Activated naive CD8-positive, alpha-beta T cell treated with anti-CD3 and anti-CD28 coated beads, Interleukin-2, amount 10 ng/mL, durations not matched to agents 7 days and 5 days (primary cell): ENCODE results near the gene NCLN. TPM values are rescaled to one million over a fixed set of nuclear protein-coding genes. Genes with fewer than 3 reads are reported as not detected.
"Not testable (repeated sequence)": the region's sequence is repeated elsewhere in the genome, so short reads cannot be mapped to it uniquely, and the experiment has no call there.

Experiments used
- ATAC-seq: fragments of 150-1000 bp; cut with Tn5 transposase; one replicate; pipeline ENCODE4 v1.10.0; 2021; ENCODE audit warnings: low read depth, moderate library complexity
- POLR2A ChIA-PET: fragments of 350-600 bp; sonication (Branson Sonifier 250); formaldehyde crosslinking; loops from one replicate; lab custom pipeline; 2021; ENCODE audit warnings: antibody characterized with exemption; lab: Charles Lee
- DNase-seq: peaks from one replicate; pipeline ENCODE4 v3.0.0; 2021
- H3K27ac Mint-ChIP-seq: one replicate; pipeline ENCODE4 v1.8.0; 2022; ENCODE audit warnings: mild to moderate bottlenecking, mixed read lengths
- H3K27me3 Mint-ChIP-seq: one replicate; pipeline ENCODE4 v1.8.0; 2022; ENCODE audit warnings: mild to moderate bottlenecking, moderate library complexity, mixed read lengths
- H3K36me3 Mint-ChIP-seq: one replicate; pipeline ENCODE4 v1.8.0; 2021; ENCODE audit warnings: mild to moderate bottlenecking, mixed read lengths
- H3K4me1 Mint-ChIP-seq: one replicate; pipeline ENCODE4 v1.8.0; 2021; ENCODE audit warnings: mixed read lengths
- H3K4me3 Mint-ChIP-seq: one replicate; pipeline ENCODE4 v1.8.0; 2022; ENCODE audit warnings: mild to moderate bottlenecking, moderate library complexity, mixed read lengths
- H3K9me3 Mint-ChIP-seq: one replicate; pipeline ENCODE4 v1.8.0; 2021; ENCODE audit warnings: mixed read lengths
- total RNA-seq, 2 experiments: library from RNA; stranded (reverse); gene quantifications; one replicate each; pipeline ENCODE4 v1.2.3, GENCODE V29; 2021

NCLN gene
- total RNA-seq, 2 experiments from 2014 or later, result 51.1 to 53.8 TPM

GRCh38 chr19:3190921-3191805 lies 5.4 kb downstream of the NCLN start:
- no peak overlapping the region for H3K4me3 Mint-ChIP-seq
- POLR2A ChIA-PET, result no interaction called here
- H3K27me3 Mint-ChIP-seq, result no peaks in the 10 kb centered on the region
- peaks cover 23% of the 10 kb centered on the region for H3K4me1 Mint-ChIP-seq
- H3K27ac Mint-ChIP-seq, result no peak overlapping the region
- H3K36me3 Mint-ChIP-seq, result peaks cover 14% of the 10 kb centered on the region
- H3K9me3 Mint-ChIP-seq, result no peaks in the 10 kb centered on the region
- ATAC-seq, result no peak
- DNase-seq, result no peak

- peaks cover 20% of the 10 kb centered on the region for H3K4me1 Mint-ChIP-seq
- H3K27ac Mint-ChIP-seq, H3K9me3 Mint-ChIP-seq: not testable (repeated sequence)
Observed at GRCh38 chr19:3191806-3192104, 6.0 kb downstream of the NCLN start.

GRCh38 chr19:3192228-3192635 lies 6.5 kb downstream of the NCLN start:
- DNase-seq (no peak), ATAC-seq (no peak)
- H3K27me3 Mint-ChIP-seq, result no peaks in the 10 kb centered on the region
- peaks cover 15% of the 10 kb centered on the region for H3K4me1 Mint-ChIP-seq
- H3K36me3 Mint-ChIP-seq, result peaks cover 11% of the 10 kb centered on the region
- no peaks in the 10 kb centered on the region for H3K9me3 Mint-ChIP-seq
- no peak overlapping the region for H3K27ac Mint-ChIP-seq
- POLR2A ChIA-PET, result no interaction called here
- H3K4me3 Mint-ChIP-seq, result no peak overlapping the region

More at GRCh38 chr19:3191806-3192104, 6.0 kb downstream of the NCLN start:
- ATAC-seq, H3K4me3 Mint-ChIP-seq, H3K27me3 Mint-ChIP-seq, DNase-seq, POLR2A ChIA-PET: not testable (repeated sequence)
- H3K36me3 Mint-ChIP-seq, result peaks cover 12% of the 10 kb centered on the region

DNA sequence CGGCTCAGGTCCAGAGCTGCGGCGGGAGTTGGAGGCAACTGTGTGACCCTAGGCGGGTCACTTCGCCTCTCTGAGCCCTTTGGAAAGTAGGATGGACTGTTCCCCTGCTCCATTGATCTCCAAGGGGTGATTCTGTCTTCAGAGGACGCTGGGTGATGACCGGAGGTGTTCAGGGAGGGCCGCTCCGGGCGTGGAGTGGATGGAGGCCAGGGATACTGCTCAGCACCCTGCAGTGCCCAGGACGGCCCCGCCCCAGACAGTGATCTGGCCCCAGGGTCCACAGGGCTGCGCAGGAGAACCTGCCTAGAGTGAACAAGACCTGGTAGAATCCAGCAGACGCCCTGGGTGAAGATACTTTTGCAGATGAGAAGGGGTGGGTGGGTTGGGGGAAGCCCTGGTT lies 7.0 kb downstream of the NCLN start:
- no peak overlapping the region for H3K4me3 Mint-ChIP-seq
- H3K27me3 Mint-ChIP-seq, result no peaks in the 10 kb centered on the region
- H3K36me3 Mint-ChIP-seq, result peaks cover 11% of the 10 kb centered on the region
- no peak for DNase-seq
- POLR2A ChIA-PET, result no interaction called here
- no peak overlapping the region for H3K27ac Mint-ChIP-seq
- H3K9me3 Mint-ChIP-seq, result no peaks in the 10 kb centered on the region
- no peak for ATAC-seq
- H3K4me1 Mint-ChIP-seq, result peaks cover 13% of the 10 kb centered on the region

GRCh38 chr19:3193256-3194105 lies 7.8 kb downstream of the NCLN start:
- Mint-ChIP-seq H3K9me3 (no peaks in the 10 kb centered on the region), H3K36me3 (peaks cover 9% of the 10 kb centered on the region), H3K4me3 (no peak overlapping the region), H3K27ac (no peak overlapping the region), H3K27me3 (no peaks in the 10 kb centered on the region), H3K4me1 (peaks cover 7% of the 10 kb centered on the region)
- ATAC-seq (no peak), DNase-seq (no peak)
- POLR2A ChIA-PET, result interaction anchor here (0.5 kb wide), 1 partner anchor 47 kb away, joined by 3 read pairs; no protein-coding TSS in a partner anchor

- no peak for DNase-seq
- no peaks in the 10 kb centered on the region for H3K9me3 Mint-ChIP-seq
- ATAC-seq, result no peak
- H3K4me3 Mint-ChIP-seq, result no peak overlapping the region
- H3K4me1 Mint-ChIP-seq, result peaks cover 2% of the 10 kb centered on the region
- POLR2A ChIA-PET, result interaction anchor here (0.5 kb wide), 1 partner anchor 47 kb away, joined by 3 read pairs; no protein-coding TSS in a partner anchor
- H3K27ac Mint-ChIP-seq, result no peak overlapping the region
- peaks cover 8% of the 10 kb centered on the region for H3K36me3 Mint-ChIP-seq
- H3K27me3 Mint-ChIP-seq, result no peaks in the 10 kb centered on the region
Observed at GRCh38 chr19:3194106-3195087, 8.7 kb downstream of the NCLN start.

GRCh38 chr19:3196064-3196932 lies 10.6 kb downstream of the NCLN start:
- Mint-ChIP-seq H3K4me1 (no peaks in the 10 kb centered on the region), H3K36me3 (peaks cover 8% of the 10 kb centered on the region), H3K27me3 (no peaks in the 10 kb centered on the region), H3K4me3 (no peak overlapping the region), H3K9me3 (no peaks in the 10 kb centered on the region), H3K27ac (no peak overlapping the region)
- ATAC-seq (no peak), DNase-seq (no peak)
- POLR2A ChIA-PET, result no interaction called here

DNA sequence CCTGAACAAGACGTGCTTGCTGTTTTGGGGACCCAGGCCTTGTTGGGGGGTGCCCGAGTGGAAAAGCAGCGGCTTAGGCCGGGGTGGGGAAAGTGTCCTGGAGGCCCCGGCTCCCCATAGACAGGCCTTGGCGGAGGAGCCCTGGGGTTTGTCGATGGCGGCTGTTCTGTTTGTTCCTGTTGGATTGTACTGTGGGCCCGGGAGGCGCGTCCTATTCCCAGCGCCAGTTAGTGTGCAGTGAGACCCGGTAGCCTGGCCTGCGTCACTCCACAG lies 11.1 kb downstream of the NCLN start:
- no peaks in the 10 kb centered on the region for H3K27me3 Mint-ChIP-seq
- H3K27ac Mint-ChIP-seq, result no peak overlapping the region
- DNase-seq, result no peak
- H3K4me3 Mint-ChIP-seq, result no peak overlapping the region
- no peak for ATAC-seq
- POLR2A ChIA-PET, result no interaction called here
- H3K4me1 Mint-ChIP-seq, result no peaks in the 10 kb centered on the region
- H3K9me3 Mint-ChIP-seq, result no peaks in the 10 kb centered on the region
- H3K36me3 Mint-ChIP-seq, result peaks cover 8% of the 10 kb centered on the region

DNA sequence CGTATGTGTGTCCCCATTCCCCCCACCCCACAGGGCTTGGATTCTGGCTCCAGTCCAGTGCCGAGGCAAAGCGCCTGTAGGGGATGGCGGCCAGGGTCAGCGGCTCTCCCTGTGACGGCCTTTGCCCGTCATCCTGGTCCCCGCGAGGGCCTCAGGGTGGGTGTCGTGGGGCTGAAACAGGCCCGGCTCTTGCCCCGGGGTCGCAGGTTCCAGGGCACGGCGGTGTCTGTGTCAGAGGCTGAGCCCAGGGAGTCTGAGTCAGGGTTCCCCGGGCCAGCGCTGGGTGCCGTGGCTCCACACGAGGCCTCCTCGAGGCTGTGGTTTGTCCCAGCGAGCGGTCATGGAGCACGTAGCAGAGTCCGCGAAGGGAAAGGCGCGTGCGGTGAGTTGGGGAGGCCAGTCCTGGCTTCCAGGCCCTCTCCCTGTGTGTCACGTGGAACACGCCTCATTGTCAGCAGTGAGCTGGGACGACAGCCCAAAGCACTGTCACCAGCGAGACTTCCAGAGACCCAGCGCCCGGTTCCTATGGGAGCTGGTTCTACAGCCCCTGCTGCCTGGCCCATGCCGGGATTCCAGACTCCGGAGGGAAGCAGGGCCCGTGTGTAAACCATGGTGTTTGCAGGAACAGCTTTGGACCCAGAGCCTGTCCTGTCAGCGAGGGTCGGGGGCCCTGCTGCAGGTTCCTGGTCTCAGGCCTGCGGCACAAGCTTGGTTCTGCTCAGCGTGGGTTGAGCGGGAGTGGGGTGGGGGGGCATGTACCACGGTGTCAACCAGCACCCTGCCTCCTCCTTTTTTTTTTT lies 13.4 kb downstream of the NCLN start:
- Mint-ChIP-seq H3K4me3 (no peak overlapping the region), H3K27ac (no peak overlapping the region), H3K4me1 (no peaks in the 10 kb centered on the region), H3K9me3 (no peaks in the 10 kb centered on the region), H3K36me3 (peaks cover 4% of the 10 kb centered on the region), H3K27me3 (no peaks in the 10 kb centered on the region)
- DNase-seq (no peak), ATAC-seq (no peak)
- POLR2A ChIA-PET, result interaction anchor here (0.8 kb wide), 1 partner anchor 20 kb away, joined by 4 read pairs; no protein-coding TSS in a partner anchor

DNA sequence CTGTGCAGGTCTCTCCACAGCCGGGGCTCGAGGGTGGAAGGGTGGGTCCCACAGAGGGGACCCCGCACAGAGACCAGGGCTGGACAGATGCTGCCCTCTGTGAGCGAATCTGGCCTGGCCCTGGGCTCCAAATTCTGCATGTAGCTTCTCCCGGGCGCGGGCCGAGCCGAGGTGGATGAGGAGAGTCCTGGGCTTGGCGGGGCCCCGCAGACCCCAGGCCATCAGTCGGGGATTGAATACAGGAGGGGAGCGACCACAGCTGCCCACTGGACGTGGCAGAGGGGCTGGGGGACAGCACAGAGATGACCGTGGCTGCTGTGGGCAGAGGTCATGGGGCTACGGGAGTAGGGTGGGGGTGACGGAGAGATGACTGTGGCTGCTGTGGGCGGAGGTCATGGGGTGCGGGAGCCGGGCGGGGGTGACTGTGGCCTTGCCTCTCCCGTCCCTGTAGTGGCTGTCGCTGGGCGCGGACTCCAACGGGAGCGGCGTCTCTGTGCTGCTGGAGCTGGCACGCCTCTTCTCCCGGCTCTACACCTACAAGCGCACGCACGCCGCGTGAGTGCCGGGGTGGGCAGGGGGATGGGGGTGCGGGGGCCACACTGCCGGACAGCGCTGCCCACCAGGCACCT lies 15.5 kb downstream of the NCLN start:
- H3K4me1 Mint-ChIP-seq, result no peaks in the 10 kb centered on the region

GRCh38 chr19:3201911-3202310 lies 16.2 kb downstream of the NCLN start:
- DNase-seq (no peak), ATAC-seq (no peak)
- H3K27ac Mint-ChIP-seq, result no peak overlapping the region
- no peaks in the 10 kb centered on the region for H3K27me3 Mint-ChIP-seq
- H3K4me1 Mint-ChIP-seq, result no peaks in the 10 kb centered on the region
- H3K36me3 Mint-ChIP-seq, result no peaks in the 10 kb centered on the region
- POLR2A ChIA-PET, result no interaction called here
- H3K4me3 Mint-ChIP-seq, result no peak overlapping the region
- no peaks in the 10 kb centered on the region for H3K9me3 Mint-ChIP-seq

More for the DNA sequence above, 15.5 kb downstream of the NCLN start:
- no peaks in the 10 kb centered on the region for H3K36me3 Mint-ChIP-seq
- H3K27me3 Mint-ChIP-seq, result no peaks in the 10 kb centered on the region
- ATAC-seq, result no peak
- POLR2A ChIA-PET, result interaction anchor here (0.6 kb wide), 1 partner anchor 353 kb away, joined by 3 read pairs; no protein-coding TSS in a partner anchor
- H3K9me3 Mint-ChIP-seq, result no peaks in the 10 kb centered on the region
- H3K27ac Mint-ChIP-seq, result no peak overlapping the region
- no peak for DNase-seq
- H3K4me3 Mint-ChIP-seq, result no peak overlapping the region
